GM18505 (cell line): ENCODE data around the gene ZNF148.

Source experiments
- ATAC-seq: cut with Tn5 transposase; IDR thresholded peaks from one replicate; pipeline ENCODE4 v1.9.1; 2021; ENCODE audit not compliant: unreplicated experiment
- POLR2A ChIP-seq: IDR thresholded peaks from 4 replicates; pipeline ENCODE4 v1.6.1; 2011; ENCODE audit warnings: borderline replicate concordance; ENCODE audit not compliant: insufficient read depth, insufficient read length; ENCODE audit errors: extremely low read depth

Gene ZNF148

GRCh38 chr3:125262161-125262560, 113.0 kb downstream of the ZNF148 start:
- no peak for ATAC-seq
- no peak for TF ChIP-seq POLR2A

DNA sequence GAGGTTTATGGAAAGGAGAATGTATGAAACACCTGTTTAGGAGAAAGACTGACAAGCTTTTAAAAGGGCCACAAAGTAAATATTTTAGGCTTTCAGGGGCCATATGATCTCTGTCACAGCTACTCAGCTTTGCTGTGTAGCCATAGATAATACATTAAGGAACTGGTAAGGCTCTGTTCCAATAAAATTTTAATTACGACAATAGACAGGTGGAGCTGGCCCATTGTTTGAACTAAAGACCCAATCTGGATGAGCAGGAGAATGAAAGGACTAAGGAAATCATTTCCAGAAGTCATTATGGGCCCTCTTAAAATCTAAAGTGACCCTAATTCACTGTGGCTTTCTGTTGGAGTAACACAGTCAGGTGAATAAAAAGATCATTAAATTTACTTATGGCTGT, 114.1 kb downstream of the ZNF148 start:
- ATAC-seq, result no peak
- no peak for TF ChIP-seq POLR2A

- TF ChIP-seq POLR2A, result no peak
Measured at GRCh38 chr3:125260158-125260557, 115.0 kb downstream of the ZNF148 start.

DNA sequence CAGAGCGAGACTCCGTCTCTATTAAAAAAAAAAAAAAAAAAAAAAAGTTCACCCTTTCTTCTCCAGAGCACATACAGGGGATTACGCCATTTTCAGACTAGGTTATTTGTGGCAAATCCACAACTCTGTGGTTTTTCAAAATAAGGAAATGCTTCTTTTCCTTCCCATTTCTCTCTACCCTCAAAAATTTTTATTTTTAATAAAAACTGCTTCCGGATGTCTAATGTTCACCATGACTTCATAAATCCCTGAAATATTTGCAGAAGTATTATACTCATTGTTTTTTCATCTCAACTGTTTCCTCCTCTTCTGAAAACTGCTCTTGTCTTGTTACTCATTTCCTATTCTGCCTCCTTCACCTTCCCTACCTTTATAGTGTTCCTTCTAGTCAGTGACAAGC, 117.6 kb downstream of the ZNF148 start:
- no peak for ATAC-seq
- TF ChIP-seq POLR2A, result no peak

More at GRCh38 chr3:125260158-125260557, 115.0 kb downstream of the ZNF148 start:
- no peak for ATAC-seq

- no peak for ATAC-seq
Measured at GRCh38 chr3:125256675-125257074, 118.5 kb downstream of the ZNF148 start.

DNA sequence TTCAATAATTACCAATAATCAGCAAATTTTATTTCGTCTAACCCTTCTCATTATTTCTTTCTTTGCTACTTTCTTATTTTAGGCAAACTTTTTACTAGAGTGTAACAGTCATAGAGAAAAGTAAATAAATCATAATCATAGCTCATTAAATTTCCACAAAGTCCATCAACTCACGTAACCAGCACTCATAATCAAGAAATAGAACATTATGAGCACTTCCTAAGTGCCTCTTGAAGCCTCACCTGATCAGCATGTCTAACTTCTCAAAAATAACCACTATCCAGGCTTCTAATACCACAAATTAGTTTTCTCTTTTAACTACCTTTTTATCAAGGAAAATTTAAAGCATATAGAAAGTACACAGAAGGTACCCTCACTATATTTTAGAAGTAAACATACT, 124.2 kb downstream of the ZNF148 start:
- no peak for TF ChIP-seq POLR2A
- no peak for ATAC-seq

More at GRCh38 chr3:125256675-125257074, 118.5 kb downstream of the ZNF148 start:
- TF ChIP-seq POLR2A, result no peak

DNA sequence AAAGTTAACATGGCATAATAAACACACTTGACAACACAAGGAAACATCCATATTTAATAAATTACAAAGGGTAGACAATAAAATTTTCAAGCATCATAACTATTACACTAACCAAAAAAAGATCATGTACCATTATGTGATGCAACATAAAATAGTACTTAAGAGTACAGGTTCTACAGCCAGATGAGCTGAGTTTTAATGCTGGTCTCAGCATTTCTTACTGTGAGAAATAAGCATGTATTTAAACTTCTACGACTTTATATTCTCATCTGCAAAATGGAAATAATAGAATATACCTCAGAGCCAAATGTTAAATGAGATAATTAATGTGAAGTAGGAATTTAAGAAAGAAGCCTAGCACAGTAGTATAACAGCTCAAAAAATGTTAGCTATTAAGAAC, 128.9 kb downstream of the ZNF148 start:
- no peak for TF ChIP-seq POLR2A
- ATAC-seq, result no peak

DNA sequence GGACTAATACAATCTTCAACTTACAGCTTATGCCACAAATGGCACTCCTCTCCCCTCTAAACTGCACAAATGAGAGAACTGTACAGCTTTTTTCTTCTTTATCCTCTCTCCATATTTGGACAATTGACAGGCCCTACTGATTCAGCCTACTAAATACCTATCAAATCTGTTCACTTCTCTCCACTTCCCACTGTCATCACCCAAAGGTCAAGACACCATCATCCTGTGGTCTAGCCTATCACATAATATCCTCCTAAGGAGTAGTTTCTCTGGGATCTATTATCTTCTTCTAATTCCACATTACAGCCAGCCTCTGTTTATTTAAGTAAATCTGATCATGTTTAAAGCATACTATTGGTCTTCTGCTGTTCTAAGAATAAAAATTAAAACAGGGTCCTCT, 129.6 kb downstream of the ZNF148 start:
- ATAC-seq, result no peak
- no peak for TF ChIP-seq POLR2A

GRCh38 chr3:125240496-125240895, 134.6 kb downstream of the ZNF148 start:
- no peak for TF ChIP-seq POLR2A
- ATAC-seq, result no peak

GRCh38 chr3:125239266-125239665, 135.9 kb downstream of the ZNF148 start:
- TF ChIP-seq POLR2A, result no peak
- no peak for ATAC-seq

GRCh38 chr3:125238759-125239158, 136.4 kb downstream of the ZNF148 start:
- ATAC-seq, result no peak
- TF ChIP-seq POLR2A, result no peak

DNA sequence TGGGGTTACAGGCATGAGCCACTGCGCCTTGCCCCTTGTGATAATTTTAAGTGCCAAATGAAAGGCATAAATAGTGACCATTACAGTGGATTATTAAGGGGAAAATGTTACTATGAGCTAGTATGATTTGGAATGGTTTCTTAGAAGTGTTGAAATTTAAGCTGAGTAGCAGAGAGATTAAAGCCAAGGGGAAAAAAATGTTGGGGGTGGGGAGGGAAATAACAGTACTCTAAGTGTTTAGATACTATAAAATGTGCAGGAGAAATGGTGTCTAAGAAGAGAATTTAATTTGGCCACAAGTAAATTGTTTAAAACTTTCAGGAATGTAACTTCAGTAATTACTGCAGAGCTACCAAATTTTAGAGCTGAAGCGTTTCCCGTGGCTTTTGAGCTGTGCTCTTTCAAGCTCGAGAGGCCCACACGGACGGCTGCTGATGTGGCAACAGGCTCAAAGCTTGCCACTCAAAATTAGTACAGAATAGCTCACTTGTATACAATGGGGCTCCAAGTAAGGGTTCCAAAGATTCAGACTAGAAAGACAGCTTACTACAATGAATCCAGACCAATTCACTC, 138.7 kb downstream of the ZNF148 start:
- no peak for TF ChIP-seq POLR2A
- no peak for ATAC-seq

- no peak for TF ChIP-seq POLR2A
- no peak for ATAC-seq
Measured at GRCh38 chr3:125234831-125235230, 140.3 kb downstream of the ZNF148 start.

DNA sequence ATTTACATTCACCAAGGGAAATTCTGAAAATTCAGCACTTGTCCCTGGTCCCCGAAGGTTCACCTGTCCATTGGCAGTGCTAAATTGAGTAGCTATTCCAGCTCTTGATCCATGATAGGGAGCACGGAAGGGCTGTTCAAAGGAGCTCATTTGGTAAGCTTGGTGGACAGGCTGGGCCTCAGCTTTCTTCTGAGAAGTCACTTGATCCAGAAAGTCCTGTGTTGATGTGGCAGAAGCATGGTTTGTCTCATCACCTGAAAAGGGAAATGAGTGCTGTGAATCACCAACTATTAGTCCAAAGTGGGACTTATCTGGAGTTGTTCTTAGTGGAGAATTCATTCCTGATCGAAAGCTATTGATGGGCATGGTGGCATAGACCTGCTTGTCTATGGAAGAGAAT, 142.7 kb downstream of the ZNF148 start:
- ATAC-seq, result no peak

DNA sequence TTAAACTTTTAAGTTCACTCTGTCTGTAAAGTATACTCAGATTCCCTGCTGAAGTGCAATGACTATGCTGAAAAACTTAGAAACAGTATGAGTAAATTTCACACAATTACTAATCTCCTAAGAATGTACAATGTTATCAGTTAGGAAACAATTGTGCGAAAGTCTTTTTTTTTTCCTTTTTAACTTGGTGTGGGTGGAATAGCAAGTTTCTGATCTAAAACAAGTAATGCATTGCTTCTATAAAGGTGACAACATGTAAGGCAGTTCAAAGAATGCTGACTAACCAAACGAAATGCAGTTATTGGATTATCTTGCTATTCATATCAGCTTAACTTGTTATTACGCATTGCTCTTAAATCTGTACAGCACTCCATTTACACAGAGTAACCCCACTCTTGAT, 143.2 kb downstream of the ZNF148 start:
- ATAC-seq, result no peak
- no peak for TF ChIP-seq POLR2A

More for the DNA sequence above, 142.7 kb downstream of the ZNF148 start:
- TF ChIP-seq POLR2A, result no peak
